Measurements from ENCODE around the gene OR2T35.

DNA sequence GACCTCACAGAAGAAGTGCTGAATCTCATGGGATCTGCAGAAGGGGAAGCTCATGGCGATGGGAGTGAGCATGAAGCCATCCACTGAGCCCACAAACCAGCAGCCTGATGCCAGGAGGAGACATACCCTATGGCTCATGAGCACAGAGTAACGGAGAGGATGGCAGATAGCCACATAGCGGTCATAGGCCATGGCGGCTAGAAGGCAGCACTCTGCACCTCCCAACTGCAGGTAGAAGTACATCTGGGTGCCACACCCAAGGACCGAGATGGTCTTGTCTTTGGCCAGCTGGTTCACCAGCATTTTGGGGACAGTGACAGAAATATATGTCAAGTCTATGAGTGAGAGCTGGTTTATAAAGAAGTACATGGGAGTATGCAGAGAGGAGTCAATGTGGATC is 51.9 kb downstream of the OR2T35 start:
- TF ChIP-seq POLR2A (IDR thresholded peaks at IDR 0.05) (no peak), POLR2AphosphoS5 (IDR thresholded peaks at IDR 0.05) (no peak)
